Vagina (tissue), 2 donors: Measurements from ENCODE around the gene TIAM2. TPM values are rescaled to one million over a fixed set of nuclear protein-coding genes. Genes with fewer than 3 reads are reported as not detected.

ENCODE experiments used
- DNase-seq, 2 donors: peaks; one replicate each; pipeline ENCODE4 v3.0.0-alpha.2; 2017; ENCODE audit errors: extremely low spot score in 2 of 2
- H3K27ac ChIP-seq: fragments of 200-600 bp; sonication (generic); one replicate; pipeline ENCODE4 v1.5.1; 2019
- H3K27me3 ChIP-seq: fragments of 200-600 bp; sonication (generic); one replicate; pipeline ENCODE4 v1.5.1; 2019
- H3K36me3 ChIP-seq, 2 donors: fragments of 200-600 bp; sonication (generic); one replicate each; pipeline ENCODE4 v1.5.1; 2017 to 2019
- H3K4me1 ChIP-seq: fragments of 200-600 bp; sonication (generic); one replicate; pipeline ENCODE4 v1.5.1; 2019
- H3K4me3 ChIP-seq, 2 donors: fragments of 200-600 bp; sonication (generic); 1 replicate in 1 of 2; 2 replicates in 1 of 2; pipeline ENCODE4 v1.5.1; 2016 to 2019
- H3K9me3 ChIP-seq: fragments of 200-600 bp; sonication (generic); one replicate; pipeline ENCODE4 v1.5.1; 2019
- CTCF ChIP-seq, 3 experiments: fragments of 450-650 bp in 2 of 3; fragments of 200-600 bp in 1 of 3; sonication (generic) in 1 of 3; IDR thresholded peaks; one replicate each; pipeline ENCODE4 v1.5.1; 2017 to 2019; ENCODE audit warnings: antibody characterized with exemption in 3 of 3, mild to moderate bottlenecking in 2 of 3, moderate library complexity in 2 of 3
- POLR2A ChIP-seq, 2 donors: fragments of 450-650 bp; IDR thresholded peaks; one replicate each; pipeline ENCODE4 v1.6.1; 2017; ENCODE audit warnings: antibody characterized with exemption in 2 of 2, mild to moderate bottlenecking in 2 of 2, moderate library complexity in 2 of 2
- POLR2AphosphoS5 ChIP-seq, 2 donors: sonication (generic); formaldehyde crosslinking; IDR thresholded peaks; one replicate each; pipeline ENCODE4 v1.9.0; 2017; ENCODE audit warnings: antibody characterized with exemption in 2 of 2, mild to moderate bottlenecking in 2 of 2, low read depth in 1 of 2; ENCODE audit not compliant: insufficient read depth in 1 of 2
- intact Hi-C: fragments of 100-400 bp; cut with DNase I; formaldehyde crosslinking; loops from one replicate; pipeline ENCODE4 v1.15.1; 2023
- total RNA-seq: library from RNA; depleted of rRNA; stranded (reverse); fragments of >200 nt; gene quantifications from one replicate; pipeline ENCODE4 v1.2.3, GENCODE V29; 2016

Gene TIAM2
- total RNA-seq, 1 donor from 2014 or later, result 11.5 TPM

GRCh38 chr6:155291291-155291690 is 296.2 kb downstream of the TIAM2 start:
- Histone ChIP-seq H3K4me1 (no peaks in the 10 kb centered on the region), H3K27ac (no peak overlapping the region), H3K36me3 (peaks cover 0 to 25% of the 10 kb centered on the region in 2 donors), H3K27me3 (no peaks in the 10 kb centered on the region), H3K9me3 (no peaks in the 10 kb centered on the region), H3K4me3 (no peak overlapping the region)
- TF ChIP-seq POLR2AphosphoS5 (IDR thresholded peaks at IDR 0.05; ENCODE audit: insufficient read depth in 1 of 2, low read depth in 1 of 2), result no peak
- no peak for TF ChIP-seq CTCF (IDR thresholded peaks at IDR 0.05)
- TF ChIP-seq POLR2A (IDR thresholded peaks at IDR 0.05), result no peak
- intact Hi-C loops, result no loop called here
- no peak for DNase-seq

- H3K4me3 ChIP-seq, result no peak overlapping the region
- DNase-seq, result no peak
- intact Hi-C loops, result no loop called here
- no peaks in the 10 kb centered on the region for H3K27me3 ChIP-seq
- TF ChIP-seq POLR2A (IDR thresholded peaks at IDR 0.05) (no peak), POLR2AphosphoS5 (IDR thresholded peaks at IDR 0.05; ENCODE audit: insufficient read depth in 1 of 2, low read depth in 1 of 2) (no peak), CTCF (IDR thresholded peaks at IDR 0.05) (no peak)
- H3K36me3 ChIP-seq, result peaks cover 0 to 33% of the 10 kb centered on the region in 2 donors
- no peaks in the 10 kb centered on the region for H3K9me3 ChIP-seq
- H3K27ac ChIP-seq, result no peak overlapping the region
- H3K4me1 ChIP-seq, result no peaks in the 10 kb centered on the region
Measured at GRCh38 chr6:155292711-155293110, 297.6 kb downstream of the TIAM2 start.

- intact Hi-C loops, result no loop called here
- Histone ChIP-seq H3K9me3 (no peaks in the 10 kb centered on the region), H3K4me1 (no peaks in the 10 kb centered on the region), H3K4me3 (no peak overlapping the region), H3K27me3 (no peaks in the 10 kb centered on the region), H3K36me3 (peaks cover 0 to 31% of the 10 kb centered on the region in 2 donors), H3K27ac (no peak overlapping the region)
- DNase-seq, result no peak
- TF ChIP-seq POLR2AphosphoS5 (IDR thresholded peaks at IDR 0.05; ENCODE audit: insufficient read depth in 1 of 2, low read depth in 1 of 2) (no peak), CTCF (IDR thresholded peaks at IDR 0.05) (no peak), POLR2A (IDR thresholded peaks at IDR 0.05) (no peak)
Measured at GRCh38 chr6:155297669-155298068, 302.6 kb downstream of the TIAM2 start.

GRCh38 chr6:155301867-155302266 is 306.8 kb downstream of the TIAM2 start:
- H3K27ac ChIP-seq, result no peak overlapping the region
- H3K4me3 ChIP-seq, result no peak overlapping the region
- intact Hi-C loops, result no loop called here
- no peaks in the 10 kb centered on the region for H3K4me1 ChIP-seq
- TF ChIP-seq CTCF (IDR thresholded peaks at IDR 0.05), result no peak
- no peak for TF ChIP-seq POLR2AphosphoS5 (IDR thresholded peaks at IDR 0.05; ENCODE audit: insufficient read depth in 1 of 2, low read depth in 1 of 2)
- TF ChIP-seq POLR2A (IDR thresholded peaks at IDR 0.05), result no peak
- H3K9me3 ChIP-seq, result no peaks in the 10 kb centered on the region
- H3K27me3 ChIP-seq, result no peaks in the 10 kb centered on the region
- DNase-seq, result no peak
- H3K36me3 ChIP-seq, result peaks cover 0 to 6% of the 10 kb centered on the region in 2 donors

GRCh38 chr6:155303361-155303870 is 308.3 kb downstream of the TIAM2 start:
- Histone ChIP-seq H3K4me3 (no peak overlapping the region), H3K9me3 (no peaks in the 10 kb centered on the region), H3K36me3 (peaks cover 0 to 11% of the 10 kb centered on the region in 2 donors), H3K27me3 (no peaks in the 10 kb centered on the region), H3K27ac (no peak overlapping the region), H3K4me1 (no peaks in the 10 kb centered on the region)
- no peak for TF ChIP-seq POLR2A (IDR thresholded peaks at IDR 0.05)
- TF ChIP-seq POLR2AphosphoS5 (IDR thresholded peaks at IDR 0.05; ENCODE audit: insufficient read depth in 1 of 2, low read depth in 1 of 2), result no peak
- TF ChIP-seq CTCF (IDR thresholded peaks at IDR 0.05), result no peak
- intact Hi-C loops, result no loop called here
- no peak for DNase-seq
